ENCODE measurements around the gene CGB3. TPM values are rescaled to one million over a fixed set of nuclear protein-coding genes. Genes with fewer than 3 reads are reported as not detected.
A peak's percentile ranks its signal among the peaks of the same experiment; 100 is the strongest.

The CGB3 gene
- total RNA-seq, 1 experiment from 2014 or later: 0.46 TPM

- Histone ChIP-seq H3K23ac (ENCODE audit: insufficient read length, low read depth, low read length) (no peak overlapping the region), H3K56ac (ENCODE audit: insufficient read length, low read depth, low read length) (no peak overlapping the region), H4K5ac (ENCODE audit: insufficient read length, low read depth, low read length) (no peak overlapping the region), H3T11ph (ENCODE audit: low read length) (no peak overlapping the region), H2BK20ac (ENCODE audit: low read depth, low read length, poor library complexity, severe bottlenecking) (no peak overlapping the region), H2AFZ (ENCODE audit: low read length) (no peak overlapping the region), H4K8ac (replicated peaks; ENCODE audit: insufficient read length, low read depth, low read length) (no peak overlapping the region), H3K18ac (ENCODE audit: insufficient read length, low read depth, low read length) (peak overlapping the region; percentile 15), H3K4me1 (ENCODE audit: insufficient read depth, low read length) (peaks cover 4% of the 10 kb centered on the region; the same call in 1 of the 2 replicates), H3K27ac (ENCODE audit: insufficient read length, low read depth, low read length) (no peak overlapping the region), H2BK120ac (ENCODE audit: low read depth, low read length, poor library complexity, severe bottlenecking) (no peak overlapping the region), H3K4ac (ENCODE audit: low read depth, low read length) (no peak overlapping the region), H2BK12ac (ENCODE audit: insufficient read length, low read depth, low read length) (no peak overlapping the region), H2BK5ac (ENCODE audit: insufficient read length, low read length) (no peak overlapping the region), H3K9me3 (ENCODE audit: control insufficient read depth, low read depth, low read length) (no peaks in the 10 kb centered on the region), H3K27me3 (ENCODE audit: insufficient read depth, low read length) (no peaks in the 10 kb centered on the region; the same call in 1 of the 2 replicates), H3K4me2 (ENCODE audit: insufficient read depth, insufficient read length, low read length) (peak overlapping the region; percentile 9), H3K14ac (ENCODE audit: insufficient read depth, low read length) (no peak overlapping the region), H4K91ac (ENCODE audit: insufficient read length, low read depth, low read length) (no peak overlapping the region), H3K9ac (ENCODE audit: extremely low read depth, insufficient read length, low read length) (no peak overlapping the region), H3K79me1 (ENCODE audit: insufficient read depth, low read depth, low read length, poor library complexity, severe bottlenecking) (no peaks in the 10 kb centered on the region), H2BK15ac (ENCODE audit: low read depth, low read length) (no peak overlapping the region), H2AK5ac (ENCODE audit: insufficient read length, low read length) (no peak overlapping the region), H3K23me2 (ENCODE audit: insufficient read length, low read depth, low read length, poor library complexity, severe bottlenecking) (peaks cover 8% of the 10 kb centered on the region), H4K20me1 (ENCODE audit: control insufficient read depth, insufficient read depth, insufficient read length) (no peaks in the 10 kb centered on the region), H3K79me2 (ENCODE audit: insufficient read depth, low read length) (no peaks in the 10 kb centered on the region)
- H3K4me1 Mint-ChIP-seq: peaks cover 15 to 36% of the 10 kb centered on the region in 2 experiments
- H3K27ac Mint-ChIP-seq: no peak overlapping the region
- no CpG with 5 or more reads among the region's 11 CpGs for WGBS (ENCODE audit: extremely low coverage, insufficient read length, low lambda C conversion rate)
- H3K4me3 Mint-ChIP-seq: peak overlapping the region in 1 of 2 experiments; percentile 68; a peak in 2 of 5 replicates
- H3K27me3 Mint-ChIP-seq (ENCODE audit: low read depth): peaks cover 44% of the 10 kb centered on the region
- H3K36me3 Mint-ChIP-seq (ENCODE audit: insufficient read depth in 1 of 3, low read depth in 3 of 3): peaks cover 6 to 12% (median 12%) of the 10 kb centered on the region in 3 experiments; a peak in 6 of 7 replicates
- peak; percentile 77 for DNase-seq
- peaks cover 0 to 1% of the 10 kb centered on the region in 2 experiments; a peak in 2 of 5 replicates for H3K9me3 Mint-ChIP-seq
- TF ChIP-seq, protein P1, sequence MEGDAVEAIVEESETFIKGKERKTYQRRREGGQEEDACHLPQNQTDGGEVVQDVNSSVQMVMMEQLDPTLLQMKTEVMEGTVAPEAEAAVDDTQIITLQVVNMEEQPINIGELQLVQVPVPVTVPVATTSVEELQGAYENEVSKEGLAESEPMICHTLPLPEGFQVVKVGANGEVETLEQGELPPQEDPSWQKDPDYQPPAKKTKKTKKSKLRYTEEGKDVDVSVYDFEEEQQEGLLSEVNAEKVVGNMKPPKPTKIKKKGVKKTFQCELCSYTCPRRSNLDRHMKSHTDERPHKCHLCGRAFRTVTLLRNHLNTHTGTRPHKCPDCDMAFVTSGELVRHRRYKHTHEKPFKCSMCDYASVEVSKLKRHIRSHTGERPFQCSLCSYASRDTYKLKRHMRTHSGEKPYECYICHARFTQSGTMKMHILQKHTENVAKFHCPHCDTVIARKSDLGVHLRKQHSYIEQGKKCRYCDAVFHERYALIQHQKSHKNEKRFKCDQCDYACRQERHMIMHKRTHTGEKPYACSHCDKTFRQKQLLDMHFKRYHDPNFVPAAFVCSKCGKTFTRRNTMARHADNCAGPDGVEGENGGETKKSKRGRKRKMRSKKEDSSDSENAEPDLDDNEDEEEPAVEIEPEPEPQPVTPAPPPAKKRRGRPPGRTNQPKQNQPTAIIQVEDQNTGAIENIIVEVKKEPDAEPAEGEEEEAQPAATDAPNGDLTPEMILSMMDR (conservative IDR thresholded peaks at IDR 0.05): no peak
Observed at GRCh38 chr19:49020342-49020741, 3.8 kb downstream of the CGB3 start.
